Measurements from ENCODE around the gene MYOCD.
"Not testable (repeated sequence)": the region's sequence is repeated elsewhere in the genome, so short reads cannot be mapped to it uniquely, and the experiment has no call there.

MYOCD gene

GRCh38 chr17:12627177-12627629, 38.5 kb upstream of the MYOCD start:
- H3K36me3 ChIP-seq (ENCODE audit: control insufficient read depth, insufficient read depth, low read length) = no peaks in the 10 kb centered on the region
- no peak overlapping the region for H3K4me3 ChIP-seq (replicated peaks; ENCODE audit: low read depth, low read length)
- DNase-seq (ENCODE audit: extremely low read depth, insufficient read length) = no peak
- H3K27me3 ChIP-seq (replicated peaks; ENCODE audit: control insufficient read depth, insufficient read depth, low read length) = no peaks in the 10 kb centered on the region
- TF ChIP-seq CTCF (IDR thresholded peaks at IDR 0.05; ENCODE audit: insufficient read depth, low read length, poor library complexity, severe bottlenecking) = no peak

- no peak overlapping the region for H3K4me3 ChIP-seq (replicated peaks; ENCODE audit: low read depth, low read length)
- no peaks in the 10 kb centered on the region for H3K36me3 ChIP-seq (ENCODE audit: control insufficient read depth, insufficient read depth, low read length)
- DNase-seq (ENCODE audit: extremely low read depth, insufficient read length) = no peak
- no peak for TF ChIP-seq CTCF (IDR thresholded peaks at IDR 0.05; ENCODE audit: insufficient read depth, low read length, poor library complexity, severe bottlenecking)
- no peaks in the 10 kb centered on the region for H3K27me3 ChIP-seq (replicated peaks; ENCODE audit: control insufficient read depth, insufficient read depth, low read length)
Measured at GRCh38 chr17:12627781-12628451, 37.8 kb upstream of the MYOCD start.

- H3K27me3 ChIP-seq (replicated peaks; ENCODE audit: control insufficient read depth, insufficient read depth, low read length) = no peaks in the 10 kb centered on the region; the same call in 1 of the 2 replicates
- no peak overlapping the region for H3K4me3 ChIP-seq (replicated peaks; ENCODE audit: low read depth, low read length)
- no peak for DNase-seq (ENCODE audit: extremely low read depth, insufficient read length)
- H3K36me3 ChIP-seq (ENCODE audit: control insufficient read depth, insufficient read depth, low read length) = no peaks in the 10 kb centered on the region
- no peak for TF ChIP-seq CTCF (IDR thresholded peaks at IDR 0.05; ENCODE audit: insufficient read depth, low read length, poor library complexity, severe bottlenecking)
Measured at GRCh38 chr17:12631076-12631475, 34.6 kb upstream of the MYOCD start.

GRCh38 chr17:12632785-12633184, 32.9 kb upstream of the MYOCD start:
- H3K4me3 ChIP-seq (replicated peaks; ENCODE audit: low read depth, low read length) = no peak overlapping the region
- no peaks in the 10 kb centered on the region for H3K36me3 ChIP-seq (ENCODE audit: control insufficient read depth, insufficient read depth, low read length)
- no peak for TF ChIP-seq CTCF (IDR thresholded peaks at IDR 0.05; ENCODE audit: insufficient read depth, low read length, poor library complexity, severe bottlenecking)
- DNase-seq (ENCODE audit: extremely low read depth, insufficient read length) = no peak
- H3K27me3 ChIP-seq (replicated peaks; ENCODE audit: control insufficient read depth, insufficient read depth, low read length) = no peaks in the 10 kb centered on the region; the same call in 1 of the 2 replicates

GRCh38 chr17:12634789-12635414, 30.8 kb upstream of the MYOCD start:
- H3K4me3 ChIP-seq (replicated peaks; ENCODE audit: low read depth, low read length) = no peak overlapping the region
- DNase-seq (ENCODE audit: extremely low read depth, insufficient read length) = no peak
- no peak for TF ChIP-seq CTCF (IDR thresholded peaks at IDR 0.05; ENCODE audit: insufficient read depth, low read length, poor library complexity, severe bottlenecking)
- no peaks in the 10 kb centered on the region for H3K36me3 ChIP-seq (ENCODE audit: control insufficient read depth, insufficient read depth, low read length)
- no peaks in the 10 kb centered on the region; the same call in 1 of the 2 replicates for H3K27me3 ChIP-seq (replicated peaks; ENCODE audit: control insufficient read depth, insufficient read depth, low read length)

- not testable (repeated sequence) for H3K27me3 ChIP-seq (replicated peaks; ENCODE audit: control insufficient read depth, insufficient read depth, low read length); H3K4me3 ChIP-seq (replicated peaks; ENCODE audit: low read depth, low read length); H3K36me3 ChIP-seq (ENCODE audit: control insufficient read depth, insufficient read depth, low read length); DNase-seq (ENCODE audit: extremely low read depth, insufficient read length)
Measured at GRCh38 chr17:12635996-12636395, 29.7 kb upstream of the MYOCD start.
